Activated CD4-positive, alpha-beta T cell treated with anti-CD3 and anti-CD28 coated beads, Interleukin-2, amount 50 U/mL, for 16 hours (primary cell): ENCODE results near the gene IDH2.
A peak's percentile ranks its signal among the peaks of the same experiment; 100 is the strongest.
"Not testable (repeated sequence)": the region's sequence is repeated elsewhere in the genome, so short reads cannot be mapped to it uniquely, and the experiment has no call there.

Source experiments
- DNase-seq: peaks from one replicate; pipeline ENCODE4 v3.0.0-alpha.2; 2020

Gene IDH2

DNA sequence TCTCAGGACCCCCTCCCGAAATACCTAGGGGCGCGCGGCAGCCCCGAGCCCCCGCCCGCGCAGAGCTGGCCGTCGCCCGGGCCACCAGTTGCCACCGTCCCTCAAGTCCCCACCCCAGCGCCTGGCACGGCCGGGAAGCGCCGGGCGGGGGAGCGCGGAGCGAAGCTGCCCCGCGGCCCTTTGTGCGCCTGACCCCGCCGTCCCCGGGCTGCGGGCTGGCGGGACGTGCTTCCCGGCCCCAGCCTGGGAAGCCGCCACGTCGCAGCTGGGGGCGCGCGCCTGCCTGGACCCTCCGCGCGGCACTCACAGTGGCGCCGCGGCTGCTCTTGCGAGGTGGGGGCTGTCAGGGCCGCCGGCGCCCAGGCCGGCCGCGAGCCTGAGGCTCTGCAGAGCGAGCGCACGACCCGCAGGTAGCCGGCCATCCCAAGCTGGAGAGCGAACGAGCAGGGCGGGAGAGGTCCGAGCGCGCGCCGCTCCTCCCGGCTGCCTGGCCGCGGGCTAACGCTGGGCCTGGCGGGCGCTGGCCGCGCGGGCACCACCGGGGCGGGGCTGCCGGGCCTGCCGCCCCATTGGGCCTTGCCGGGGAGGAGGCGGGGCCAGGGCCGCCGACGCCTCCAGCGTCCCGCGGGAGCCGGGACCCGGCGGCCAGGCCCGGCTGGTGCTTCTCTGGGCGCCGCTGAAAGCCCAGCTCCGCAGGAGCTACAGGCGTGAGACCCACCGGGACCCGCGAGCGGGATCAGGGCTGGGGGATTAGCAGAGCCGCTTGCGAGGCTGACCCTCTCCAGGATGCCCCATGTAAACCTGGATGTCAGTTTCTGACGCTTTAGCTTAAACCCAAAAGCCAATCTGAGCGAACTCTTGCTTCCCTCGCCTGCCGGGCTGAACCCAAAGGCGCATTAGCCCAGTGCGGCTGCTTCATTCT, at the start of gene IDH2:
IDH2 (minus strand) TSS at position 500 of the 922 bp plus-strand sequence; CDS start at position 422, 78 bp downstream.
- peak; percentile 72 for DNase-seq

DNA sequence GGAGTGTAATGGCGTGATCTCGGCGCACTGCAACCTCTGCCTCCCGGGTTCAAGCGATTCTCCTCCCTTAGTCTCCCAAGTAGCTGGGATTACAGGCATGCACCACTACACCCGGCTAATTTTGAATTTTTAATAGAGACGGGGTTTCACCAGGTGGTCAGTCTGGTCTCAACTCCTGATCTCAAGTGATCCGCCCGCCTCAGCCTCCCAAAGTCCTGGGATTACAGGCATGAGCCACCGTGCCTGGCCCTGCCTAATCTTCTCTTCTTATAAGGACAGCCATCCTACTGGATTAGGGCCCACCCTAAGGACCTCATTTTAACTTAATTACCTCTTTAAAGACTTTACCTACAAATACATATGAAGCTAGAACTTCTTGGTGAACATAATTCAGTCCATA, 48.3 kb upstream of the IDH2 start:
- DNase-seq, result not testable (repeated sequence)

DNA sequence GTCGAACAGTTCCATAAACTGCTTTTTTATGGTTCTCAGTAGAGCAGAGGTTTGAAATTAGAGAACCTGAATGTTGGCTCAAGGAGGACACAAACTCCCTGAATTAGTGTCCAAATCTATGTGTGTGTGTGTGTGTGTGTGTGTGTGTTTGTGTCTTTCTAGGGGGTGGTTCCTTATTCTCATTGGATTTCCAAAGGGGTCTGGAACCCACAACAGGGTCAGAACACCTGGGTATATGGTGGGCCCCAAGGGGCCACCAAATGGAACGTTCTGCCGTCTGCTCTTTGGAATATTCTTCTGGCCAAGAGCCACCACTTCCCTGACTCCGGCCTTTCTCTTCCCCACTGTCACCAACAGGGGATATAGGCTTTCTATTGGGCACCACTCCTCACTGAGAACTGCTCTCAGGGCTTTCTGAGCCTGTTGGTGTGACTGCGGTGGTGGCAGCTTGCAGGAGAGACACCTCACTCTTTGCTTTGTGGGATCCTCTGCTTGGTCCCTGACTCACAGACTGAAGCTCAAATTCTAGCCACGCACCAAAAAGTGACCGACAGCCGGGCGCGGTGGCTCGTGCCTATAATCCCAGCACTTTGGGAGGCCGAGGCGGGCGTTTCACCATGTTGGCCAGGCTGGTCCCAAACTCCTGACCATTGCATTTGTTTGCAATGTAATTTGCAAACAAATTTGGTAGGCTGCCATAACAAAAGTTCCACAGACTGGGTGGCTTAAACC, 47.5 kb upstream of the IDH2 start:
- DNase-seq, result no peak

DNA sequence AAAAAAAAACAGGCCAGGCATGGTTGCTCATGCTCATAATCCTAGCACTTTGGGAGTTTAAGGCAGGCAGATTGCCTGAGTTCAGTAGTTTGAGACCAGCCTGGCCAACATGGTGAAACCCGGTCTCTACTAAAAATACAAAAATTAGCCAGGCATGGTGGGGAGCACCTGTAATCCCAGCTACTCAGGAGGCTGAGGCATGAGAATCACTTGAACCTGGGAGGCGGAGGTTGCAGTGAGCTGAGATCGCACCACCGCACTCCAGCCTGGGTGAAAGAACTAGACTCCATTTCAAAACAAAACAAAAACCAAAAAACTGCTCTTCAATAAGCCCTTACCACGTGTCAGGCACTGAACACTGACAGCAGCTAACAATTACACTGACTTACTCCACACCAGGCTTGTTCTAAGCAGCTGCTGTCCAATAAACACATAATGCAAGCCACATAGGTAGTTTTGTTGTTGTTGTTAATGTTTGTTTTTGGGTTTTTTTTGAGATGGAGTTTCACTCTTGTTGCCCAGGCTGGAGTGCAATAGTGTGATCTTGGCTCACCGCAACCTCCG, 44.0 kb upstream of the IDH2 start:
- DNase-seq, result not testable (repeated sequence)

DNA sequence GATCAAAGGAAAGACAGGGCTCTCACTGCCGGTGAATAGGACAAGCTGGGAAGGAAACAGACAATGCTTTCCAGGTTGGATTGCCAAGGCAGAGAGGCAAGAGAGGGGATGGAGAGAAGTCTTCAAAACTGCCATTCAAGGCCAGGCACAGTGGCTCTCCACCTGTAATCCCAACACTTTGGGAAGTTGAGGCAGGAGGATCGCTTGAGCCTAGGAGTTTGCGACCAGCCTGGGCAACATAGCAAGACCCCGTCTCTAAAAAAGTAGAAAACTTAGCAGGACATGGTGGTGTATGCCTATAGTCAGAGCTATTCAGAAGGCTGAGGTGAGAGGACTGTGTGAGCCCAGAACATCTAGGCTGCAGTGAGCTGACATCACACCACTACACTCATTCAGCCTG, 43.5 kb upstream of the IDH2 start:
- no peak for DNase-seq

DNA sequence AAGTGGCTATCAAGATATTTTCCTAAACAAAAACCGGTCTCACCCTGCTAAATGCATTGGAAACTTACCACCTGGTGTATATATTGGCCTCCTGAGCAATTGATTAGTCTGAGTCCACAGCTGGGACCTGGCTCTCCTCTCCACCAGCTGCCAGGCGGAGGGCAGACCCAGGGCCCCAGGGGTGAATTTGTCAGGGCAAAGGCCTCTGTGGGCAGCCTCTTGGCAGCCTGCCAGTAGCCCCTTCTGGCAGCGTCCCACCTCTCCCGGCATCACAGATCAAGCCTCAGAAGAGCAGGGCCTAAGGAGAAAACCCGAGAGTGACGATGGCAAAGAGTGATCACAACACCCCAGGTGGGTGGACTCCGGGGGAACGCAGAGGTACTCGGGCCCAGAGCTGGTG, 43.0 kb upstream of the IDH2 start:
- DNase-seq, result no peak

DNA sequence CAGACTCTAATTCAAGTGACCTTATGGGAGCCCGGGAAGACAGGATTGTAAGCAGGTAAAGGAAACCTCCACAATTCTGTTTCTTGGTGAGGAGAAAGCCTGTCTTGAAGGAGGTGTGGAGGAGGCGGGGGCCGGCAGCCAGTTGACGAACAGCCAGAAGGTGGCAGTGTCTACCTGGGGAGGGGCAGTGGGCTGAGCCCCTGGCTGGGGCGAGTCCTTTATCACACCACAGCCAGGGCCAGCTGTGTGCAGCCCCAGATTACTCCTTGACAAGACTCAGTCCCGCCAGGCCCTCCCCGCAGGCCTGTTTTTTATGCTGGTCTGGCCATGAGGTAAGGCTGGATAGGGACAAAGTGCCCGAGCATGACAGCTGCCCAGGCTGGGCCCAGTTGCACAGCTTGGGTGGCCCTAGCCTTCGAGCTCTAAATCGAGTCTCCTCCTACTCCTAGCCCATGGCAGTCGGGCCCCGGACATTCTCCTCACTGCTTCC, 40.9 kb upstream of the IDH2 start:
- DNase-seq, result peak; percentile 71

DNA sequence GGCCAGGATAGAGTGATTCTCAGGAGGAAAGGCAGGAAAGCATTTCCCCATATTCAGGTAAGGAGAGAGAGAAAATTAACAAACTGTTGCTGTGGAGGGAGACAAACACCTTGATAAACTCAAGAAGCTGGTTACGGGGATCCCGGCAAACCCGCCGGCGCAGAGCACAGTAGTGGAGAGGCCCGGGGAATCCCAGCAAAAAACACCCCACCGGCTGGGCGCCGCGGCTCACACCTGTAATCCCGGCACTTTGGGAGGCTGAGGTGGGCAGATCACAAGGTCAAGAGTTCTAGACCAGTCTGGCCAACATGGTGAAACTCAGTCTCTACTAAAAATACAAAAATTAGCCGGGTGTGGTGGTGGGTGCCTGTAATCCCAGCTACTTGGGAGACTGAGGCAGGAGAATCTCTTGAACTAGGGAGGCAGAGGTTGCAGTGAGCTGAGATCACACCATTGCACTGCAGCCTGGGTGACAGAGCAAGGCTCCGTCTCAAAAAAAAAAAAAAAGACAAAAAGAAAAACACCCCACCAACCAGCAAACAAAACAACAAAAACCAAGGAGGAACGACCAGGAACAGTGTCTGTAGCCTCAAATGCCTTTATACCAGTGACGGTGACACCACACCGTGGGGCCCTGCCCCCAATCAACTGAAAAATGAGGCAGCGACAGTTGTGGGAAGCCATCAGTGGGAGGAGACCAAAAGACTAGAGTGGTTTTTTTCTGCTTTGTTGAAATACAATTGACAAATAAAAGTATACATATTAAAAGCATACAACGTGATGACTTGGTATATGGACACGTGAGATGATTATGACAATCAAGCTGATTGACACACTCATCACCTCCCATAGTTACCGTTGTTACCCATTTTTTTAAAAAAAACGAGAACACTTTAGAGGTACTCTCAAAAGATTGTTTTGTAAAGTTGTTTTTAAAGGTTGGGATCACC, 40.2 kb upstream of the IDH2 start:
- DNase-seq, result peak; percentile 47

DNA sequence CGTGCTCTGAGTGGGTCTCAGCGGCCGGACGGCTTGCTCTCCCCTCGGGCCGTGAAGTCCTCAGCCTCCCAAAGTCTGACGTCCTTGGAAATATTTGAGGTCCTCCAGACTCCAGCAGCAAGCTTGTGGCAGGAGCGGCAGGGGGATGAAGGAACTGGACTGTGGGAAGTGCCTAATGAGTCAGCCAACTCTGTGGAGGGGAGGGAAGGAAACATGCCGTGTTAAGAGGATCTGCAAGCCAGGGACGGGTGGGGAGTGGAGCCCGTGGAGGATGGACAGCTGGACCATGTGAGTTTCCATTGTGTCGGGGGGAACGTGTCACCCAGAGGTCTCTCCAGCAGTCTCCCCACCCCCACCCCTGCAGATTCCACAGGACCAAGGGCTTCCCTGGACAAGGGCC, 39.4 kb upstream of the IDH2 start:
- DNase-seq, result no peak

DNA sequence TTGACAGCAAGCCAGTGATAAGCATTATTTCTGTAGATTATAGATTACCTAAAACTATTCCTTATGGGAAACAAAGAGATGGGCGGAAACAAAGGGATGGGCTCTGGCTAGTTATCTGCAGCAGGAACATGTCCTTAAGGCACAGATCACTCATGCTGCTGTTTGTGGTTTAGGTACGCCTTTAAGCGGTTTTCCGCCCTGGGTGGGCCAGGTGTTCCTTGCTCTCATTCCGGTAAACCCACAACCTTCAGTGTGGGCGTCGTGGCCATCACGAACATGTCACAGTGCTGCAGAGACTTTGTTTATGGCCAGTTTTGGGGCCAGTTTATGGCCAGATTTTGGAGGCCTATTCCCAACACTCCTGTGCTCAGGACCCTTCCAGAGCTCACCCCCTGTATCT, 37.3 kb upstream of the IDH2 start:
- DNase-seq, result peak; percentile 44

DNA sequence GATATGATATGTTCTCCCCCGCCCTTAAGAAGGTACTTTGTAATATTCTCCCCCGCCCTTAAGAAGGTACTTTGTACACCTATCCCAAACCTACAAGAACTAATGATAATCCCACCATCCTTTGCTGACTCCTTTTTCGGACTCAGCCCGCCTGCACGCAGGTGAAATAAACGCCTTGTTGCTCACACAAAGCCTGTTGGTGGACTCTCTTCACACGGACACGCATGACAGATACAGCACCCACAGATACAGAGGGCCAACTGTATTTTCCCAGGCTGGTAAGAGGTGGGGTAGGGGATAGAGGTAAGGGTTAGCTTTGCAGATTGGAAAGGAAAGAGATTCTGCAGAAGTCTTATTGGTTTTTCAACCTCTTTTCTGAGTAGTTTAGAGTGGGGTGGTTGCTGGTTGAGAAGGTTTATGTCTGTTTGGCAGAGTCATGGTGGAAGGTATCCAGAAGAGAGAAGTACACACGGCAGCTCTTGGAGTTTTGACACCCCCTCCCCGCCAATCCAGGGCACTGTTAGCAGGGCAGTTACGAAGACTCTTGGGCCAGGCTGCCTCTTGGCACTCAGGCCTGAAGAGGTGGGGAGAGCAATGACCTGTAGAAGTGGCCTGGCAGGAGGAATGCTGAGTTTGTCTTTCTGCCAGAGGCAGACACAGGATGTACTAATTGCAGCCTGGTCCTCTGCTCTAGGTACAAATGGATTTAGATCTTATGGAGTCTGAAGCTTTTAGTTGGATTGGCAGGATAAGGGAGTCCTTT, 36.0 kb upstream of the IDH2 start:
- DNase-seq, result no peak

DNA sequence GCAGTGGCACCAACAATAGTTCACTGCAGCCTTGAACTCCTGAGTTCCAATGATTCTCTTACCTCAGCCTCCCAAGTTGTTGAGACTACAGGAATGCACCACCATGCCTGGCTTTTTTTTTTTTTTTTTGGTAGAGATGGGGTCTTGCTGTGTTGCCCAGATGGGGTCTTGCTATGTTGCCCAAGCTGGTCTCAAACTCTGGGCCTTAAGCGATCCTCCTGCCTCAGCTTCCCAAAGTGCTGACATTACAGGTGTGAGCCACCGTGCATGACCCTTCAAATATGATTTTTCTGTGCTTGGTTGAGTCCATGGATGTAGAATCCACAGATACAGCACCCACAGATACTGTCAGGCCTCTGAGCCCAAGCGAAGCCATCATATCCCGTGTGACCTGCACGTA, 30.2 kb upstream of the IDH2 start:
- DNase-seq, result no peak

DNA sequence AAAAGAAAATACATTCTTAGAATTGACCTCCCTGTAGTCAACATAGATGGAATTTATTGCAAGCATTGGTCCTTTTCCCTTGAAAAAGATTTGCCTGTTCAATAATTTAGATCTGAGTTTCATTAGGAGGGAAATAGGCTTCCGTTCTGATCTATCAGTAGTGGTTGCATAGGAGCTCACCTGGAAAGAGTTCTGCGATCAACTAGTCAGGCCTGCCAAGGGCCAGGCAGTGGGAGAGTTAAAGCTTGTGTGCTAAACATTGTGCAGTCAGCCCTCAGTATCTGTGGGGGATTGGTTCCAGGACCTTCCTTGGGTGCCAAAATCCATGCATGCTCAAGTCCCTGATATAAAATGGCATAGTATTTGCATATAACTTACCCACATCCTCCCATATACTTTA, 29.6 kb upstream of the IDH2 start:
- no peak for DNase-seq

DNA sequence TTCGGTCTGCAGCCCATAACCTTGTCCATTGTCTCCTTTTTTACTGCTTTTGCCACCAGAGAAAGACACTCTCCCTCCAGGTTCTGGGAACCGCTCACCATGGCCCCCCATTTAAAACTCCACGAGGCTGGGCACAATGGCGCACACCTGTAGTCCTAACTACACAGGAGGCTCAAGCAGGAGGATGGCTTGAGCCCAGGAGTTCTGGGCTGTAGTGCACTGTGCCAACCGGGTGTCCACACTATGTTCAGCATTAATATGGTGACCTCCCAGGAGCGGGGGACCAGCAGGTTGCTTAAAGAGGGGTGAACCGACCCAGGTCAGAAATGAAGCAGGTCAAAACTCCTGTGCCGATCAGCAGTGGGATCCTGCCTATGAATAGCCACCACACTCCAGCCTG, 28.0 kb upstream of the IDH2 start:
- no peak for DNase-seq

DNA sequence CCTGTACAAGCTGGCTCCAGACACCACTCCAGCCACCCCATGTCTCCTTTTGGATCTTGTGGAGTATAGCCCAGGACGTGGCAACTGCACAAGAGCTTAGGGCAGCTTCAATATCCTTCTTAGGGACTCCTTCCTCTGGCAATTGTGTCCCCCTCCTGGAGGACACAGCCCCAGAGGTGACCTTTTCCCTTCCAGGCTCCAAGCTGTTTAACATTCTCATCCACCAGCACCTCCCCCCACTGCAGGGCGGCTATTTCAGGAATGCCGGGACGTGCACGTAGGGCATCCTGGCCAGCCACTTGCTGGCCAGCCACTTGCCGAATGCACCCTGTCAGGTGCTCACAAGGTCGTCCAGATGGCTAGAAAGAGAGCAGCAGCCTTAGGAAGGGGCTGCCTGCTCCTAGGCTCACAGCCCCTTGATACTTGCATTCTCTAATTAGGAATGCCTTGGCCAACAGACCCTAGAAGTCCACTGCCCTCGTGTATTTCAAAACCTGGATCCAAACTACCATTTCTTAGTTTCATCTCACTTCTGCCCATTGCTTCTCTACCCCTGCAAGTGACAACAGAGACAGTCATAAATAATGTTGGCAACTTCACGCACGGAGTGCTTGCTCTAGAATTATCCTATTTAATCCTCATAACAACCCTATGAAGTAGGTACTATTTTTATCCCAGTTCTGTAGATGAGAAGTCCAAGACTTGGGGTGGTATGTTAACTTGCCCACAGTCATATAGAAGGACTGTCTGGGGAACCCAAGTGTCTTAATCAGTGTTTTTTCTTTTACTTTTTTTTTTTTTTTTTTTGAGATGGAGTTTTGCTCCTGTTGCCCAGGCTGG, 24.5 kb upstream of the IDH2 start:
- no peak for DNase-seq

DNA sequence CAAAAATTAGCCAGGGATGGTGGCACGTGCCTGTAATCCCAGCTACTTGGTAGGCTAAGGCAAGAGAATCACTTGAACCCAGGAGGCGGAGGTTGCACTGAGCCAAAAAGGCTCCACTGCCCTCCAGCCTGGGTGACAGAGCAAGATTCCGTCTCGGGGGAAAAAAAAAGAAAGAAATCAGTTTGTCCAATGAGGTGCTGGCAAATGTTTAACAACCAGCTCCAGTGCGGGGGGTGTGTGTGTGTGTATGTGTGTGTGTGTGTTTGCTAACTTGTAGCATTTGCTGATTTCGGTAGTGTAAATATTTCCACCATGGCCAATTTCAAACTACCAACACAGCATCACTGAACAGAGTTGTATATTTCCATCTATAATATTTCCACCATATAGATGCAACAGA, 23.8 kb upstream of the IDH2 start:
- no peak for DNase-seq

DNA sequence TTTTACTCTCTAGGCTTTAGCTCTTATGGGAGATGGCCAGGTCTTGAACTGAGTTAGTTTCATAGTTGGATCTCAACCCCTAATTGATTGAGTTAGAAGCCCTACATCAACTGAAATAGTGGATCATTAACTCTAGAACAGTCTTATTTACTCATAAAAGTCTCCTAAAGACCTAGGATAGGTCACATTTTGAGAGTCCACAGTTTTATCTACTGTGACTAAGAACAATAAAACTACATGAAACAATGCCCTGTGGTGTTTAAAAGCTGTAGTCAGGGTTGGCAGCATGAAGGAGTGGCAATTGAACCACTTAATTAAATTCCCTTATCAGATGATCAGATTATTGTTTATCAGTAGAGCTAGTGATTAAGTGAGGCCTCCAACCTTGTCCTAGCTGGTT, 22.2 kb upstream of the IDH2 start:
- no peak for DNase-seq

DNA sequence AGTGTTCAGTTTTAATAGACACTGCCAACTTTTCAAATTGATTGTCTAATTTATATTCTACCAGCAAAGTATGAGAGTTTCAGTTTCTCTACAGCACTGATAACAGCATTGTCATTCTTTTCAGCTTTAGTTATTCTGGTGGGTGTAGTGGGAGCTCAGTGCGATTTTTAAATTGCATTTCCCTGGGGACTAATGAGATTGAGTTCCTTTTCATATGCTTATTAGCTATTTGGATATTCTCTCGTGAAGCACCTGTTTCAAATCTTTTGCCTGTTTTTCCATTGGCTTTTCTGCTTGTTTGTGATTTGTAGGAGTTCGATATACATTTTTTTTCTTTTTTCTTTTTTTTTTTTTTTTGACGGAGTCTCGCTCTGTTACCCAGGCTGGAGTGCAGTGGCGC, 18.8 kb upstream of the IDH2 start:
- DNase-seq, result no peak

DNA sequence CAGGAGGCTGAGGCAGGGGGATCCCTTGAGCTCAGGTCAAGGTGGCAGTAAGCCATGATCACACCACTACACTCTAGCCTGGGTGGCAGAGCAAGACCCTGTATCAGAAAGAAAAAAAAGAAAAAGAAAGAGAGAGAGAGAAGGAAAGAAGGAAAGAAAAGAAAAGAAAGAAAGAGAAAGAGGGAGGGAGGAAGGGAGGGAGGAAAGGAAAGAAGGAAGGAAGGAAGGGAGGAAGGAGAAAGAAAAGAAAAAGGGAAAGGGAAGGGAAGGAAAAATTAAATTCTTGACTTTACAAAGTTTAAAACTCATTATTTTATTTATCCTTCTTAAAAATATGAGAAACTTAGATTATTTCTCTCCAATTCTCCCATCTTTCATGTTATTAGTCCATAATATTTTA, 17.1 kb upstream of the IDH2 start:
- DNase-seq, result no peak

DNA sequence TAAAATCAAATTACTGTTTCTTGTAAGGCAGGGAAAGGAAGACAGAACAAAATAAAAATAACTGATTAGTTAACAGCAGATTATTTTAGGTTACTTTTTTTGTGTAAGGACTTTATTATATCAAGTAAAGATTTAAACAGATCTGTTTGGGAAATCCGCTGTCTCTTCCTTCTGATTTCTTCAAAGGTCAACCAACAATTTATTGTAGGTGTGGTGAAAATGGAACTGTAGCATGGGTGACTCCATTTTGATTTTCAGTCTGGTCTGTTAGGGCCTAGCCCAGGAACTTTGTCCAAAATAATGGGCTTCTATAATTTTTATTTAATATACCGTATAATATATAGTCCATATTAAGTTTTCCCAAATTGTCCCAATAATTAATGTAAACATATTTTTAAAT, 13.5 kb upstream of the IDH2 start:
- no peak for DNase-seq

DNA sequence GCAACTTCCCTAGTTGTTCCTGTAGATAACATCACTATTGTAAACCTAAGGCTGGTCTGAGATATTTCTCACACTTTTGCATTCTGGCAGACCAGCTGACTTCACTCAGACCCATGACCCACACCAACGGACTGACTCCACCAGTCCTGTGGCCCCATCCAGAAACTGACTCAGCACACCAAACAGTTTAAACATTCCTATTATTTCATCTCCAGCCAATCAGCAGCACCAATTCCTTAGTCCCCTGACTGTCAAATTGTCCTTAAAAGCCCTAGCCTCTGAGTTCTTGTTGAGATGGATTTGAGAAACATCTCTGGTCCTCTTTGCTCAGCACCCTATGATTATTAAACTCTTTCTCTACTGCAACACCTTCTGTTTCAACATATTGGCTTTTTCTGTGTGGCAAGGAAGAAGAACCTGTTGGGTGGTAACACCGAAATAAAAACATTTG, 12.2 kb upstream of the IDH2 start:
- no peak for DNase-seq
